Kidney epithelial cell (primary cell): ENCODE measurements around the gene CDK3. TPM values are rescaled to one million over a fixed set of nuclear protein-coding genes. Genes with fewer than 3 reads are reported as not detected.

Experiments used
- DNase-seq: peaks from one replicate; pipeline ENCODE4 v3.0.0-alpha.2; 2010; ENCODE audit warnings: low read depth
- H3K27me3 ChIP-seq: 2 replicates; pipeline ENCODE4 v1.6.0; 2011; ENCODE audit warnings: low read length; ENCODE audit not compliant: control insufficient read depth, insufficient read depth
- H3K36me3 ChIP-seq: 2 replicates; pipeline ENCODE4 v1.5.1; 2011; ENCODE audit warnings: low read length; ENCODE audit not compliant: control insufficient read depth, insufficient read depth
- H3K4me3 ChIP-seq: 2 replicates; pipeline ENCODE4 v1.5.1; 2011; ENCODE audit warnings: low read depth, mild to moderate bottlenecking, control low read depth, low read length
- CTCF ChIP-seq: IDR thresholded peaks from 2 replicates; pipeline ENCODE4 v1.5.1; 2011; ENCODE audit warnings: mild to moderate bottlenecking, moderate library complexity, low read length, control low read depth, inconsistent platforms; ENCODE audit not compliant: insufficient read depth, poor library complexity, severe bottlenecking
- total RNA-seq: library from RNA; depleted of rRNA; stranded (reverse); fragments of >200 nt; gene quantifications from 2 replicates; pipeline ENCODE4 v1.2.3, GENCODE V29; 2015

The CDK3 gene
- total RNA-seq, 1 donor from 2014 or later = 7.4 TPM

DNA sequence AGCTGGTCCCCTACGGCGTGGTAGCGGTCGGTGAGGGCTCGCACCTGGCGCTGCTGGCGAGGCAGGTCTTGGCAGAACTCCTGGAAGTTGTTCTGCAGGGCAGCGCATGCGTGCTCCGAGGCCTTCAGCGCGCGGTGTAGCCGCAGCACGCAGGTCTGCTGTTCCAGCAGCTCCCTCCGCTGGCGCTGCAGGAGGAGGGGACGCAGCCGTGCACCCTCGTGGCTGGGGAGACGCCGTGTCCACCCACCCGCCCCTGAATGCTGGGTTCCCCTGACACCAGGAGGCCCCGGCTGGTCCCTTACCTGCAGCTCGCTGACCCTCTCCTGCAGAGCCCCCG is 14.2 kb downstream of the CDK3 start:
- no peak for TF ChIP-seq CTCF
- no peak for DNase-seq
- Histone ChIP-seq H3K27me3 (no peaks in the 10 kb centered on the region), H3K36me3 (peaks cover 1% of the 10 kb centered on the region), H3K4me3 (no peak overlapping the region)

DNA sequence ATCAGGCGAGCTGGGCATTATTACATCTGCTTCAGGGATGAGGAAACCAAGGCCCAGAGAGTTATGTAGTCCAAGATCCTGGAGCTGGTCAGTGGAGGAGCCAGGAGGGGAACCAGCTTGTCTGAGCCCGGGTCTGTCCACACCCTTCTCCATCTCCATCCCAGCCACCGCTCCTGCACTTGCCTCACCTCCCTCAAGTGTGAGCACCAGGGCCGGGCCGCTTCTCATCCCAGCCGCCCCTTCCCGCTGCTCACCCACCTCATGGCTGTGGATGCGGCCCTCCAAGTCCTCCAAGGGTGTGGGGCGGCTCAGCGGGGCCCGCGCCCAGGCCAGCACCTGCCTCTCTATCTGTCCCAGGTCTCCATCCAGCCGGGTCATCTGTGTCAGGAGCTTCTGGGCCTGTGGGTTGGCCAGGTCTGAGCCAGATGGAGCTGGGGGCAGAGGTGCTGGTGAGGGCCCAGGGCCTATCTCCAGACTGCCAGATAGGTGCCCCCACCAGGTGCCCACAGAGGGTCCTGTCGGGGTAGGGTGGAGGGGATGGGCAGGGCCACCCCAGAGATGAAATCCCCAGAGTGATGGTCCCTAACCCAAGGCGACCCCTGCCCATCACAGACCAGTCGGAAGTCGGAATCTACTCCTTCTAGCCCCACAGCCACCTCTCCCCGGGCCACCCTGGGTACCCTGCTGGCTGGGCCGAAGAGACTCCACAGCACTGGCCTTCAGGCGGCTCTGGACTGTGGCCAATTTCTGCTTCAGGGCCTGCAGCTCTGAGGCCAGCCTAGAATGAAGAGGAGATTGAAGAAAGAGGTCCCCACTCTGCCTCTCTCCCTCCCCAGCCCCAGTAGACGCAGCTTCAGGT is 17.1 kb downstream of the CDK3 start:
- Histone ChIP-seq H3K27me3 (no peaks in the 10 kb centered on the region), H3K36me3 (peaks cover 1% of the 10 kb centered on the region), H3K4me3 (no peak overlapping the region)
- no peak for DNase-seq
- no peak for TF ChIP-seq CTCF

DNA sequence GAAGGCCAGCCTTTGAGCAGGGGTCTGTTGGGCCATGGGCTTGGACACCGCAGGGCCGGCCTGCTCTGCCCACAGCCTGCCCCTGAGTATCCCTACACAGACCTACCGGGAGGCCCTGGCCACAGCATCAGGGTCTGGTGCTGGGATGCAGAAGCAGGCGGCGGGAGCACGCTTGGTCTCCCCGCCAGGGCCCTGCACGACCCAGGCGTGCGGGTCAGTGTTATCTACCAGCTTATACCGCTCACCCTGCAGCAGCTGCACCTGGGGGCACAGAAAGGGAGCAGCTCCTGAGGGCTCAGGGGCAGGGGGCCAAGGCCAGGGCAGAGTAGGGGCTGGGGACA is 17.7 kb downstream of the CDK3 start:
- Histone ChIP-seq H3K36me3 (peaks cover 1% of the 10 kb centered on the region), H3K4me3 (no peak overlapping the region), H3K27me3 (no peaks in the 10 kb centered on the region)
- no peak for DNase-seq
- no peak for TF ChIP-seq CTCF

DNA sequence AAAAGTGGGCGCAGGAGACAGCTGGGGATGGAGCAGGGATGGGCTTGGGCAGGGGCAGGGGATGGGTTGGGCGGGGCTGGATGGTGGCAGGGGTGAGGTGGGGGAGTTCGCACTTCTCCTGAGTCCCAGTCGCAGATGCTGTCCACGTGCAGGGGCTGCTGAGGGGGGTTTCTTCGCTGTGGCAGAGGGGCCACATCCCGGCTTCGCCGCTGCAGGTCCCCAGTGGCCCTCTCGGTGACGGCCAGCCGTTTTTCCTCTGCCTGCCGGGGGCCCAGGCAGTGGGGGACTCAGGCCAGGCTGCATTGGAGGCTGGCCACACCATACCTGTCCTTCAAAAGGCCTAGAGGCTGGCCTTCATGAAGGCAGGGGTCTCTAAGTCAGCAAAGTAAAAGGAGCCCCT is 18.1 kb downstream of the CDK3 start:
- Histone ChIP-seq H3K27me3 (no peaks in the 10 kb centered on the region), H3K4me3 (no peak overlapping the region), H3K36me3 (peaks cover 1% of the 10 kb centered on the region)
- TF ChIP-seq CTCF = no peak
- DNase-seq = no peak

GRCh38 chr17:76019833-76020467 is 19.3 kb downstream of the CDK3 start:
- Histone ChIP-seq H3K36me3 (peaks cover 1% of the 10 kb centered on the region), H3K27me3 (no peaks in the 10 kb centered on the region), H3K4me3 (no peak overlapping the region)
- no peak for TF ChIP-seq CTCF
- DNase-seq = no peak
